Activated CD4-positive, alpha-beta memory T cell treated with anti-CD3 and anti-CD28 coated beads for 36 hours (primary cell): ENCODE results near the gene ATG4D. TPM values are rescaled to one million over a fixed set of nuclear protein-coding genes. Genes with fewer than 3 reads are reported as not detected.

Source experiments
- CTCF ChIA-PET: fragments of 350-600 bp; sonication (Branson Sonifier 250); formaldehyde crosslinking; loops from one replicate; lab custom pipeline; 2021; ENCODE audit warnings: antibody characterized with exemption, inconsistent platforms; lab: Charles Lee
- POLR2A ChIA-PET: fragments of 350-600 bp; sonication (Branson Sonifier 250); formaldehyde crosslinking; loops from one replicate; lab custom pipeline; 2021; ENCODE audit warnings: antibody characterized with exemption; lab: Charles Lee
- DNase-seq: peaks from one replicate; pipeline ENCODE4 v3.0.0-alpha.2; 2020
- H3K27ac Mint-ChIP-seq: one replicate; pipeline ENCODE4 v1.8.0; 2021; ENCODE audit warnings: mixed read lengths
- H3K27me3 Mint-ChIP-seq: one replicate; pipeline ENCODE4 v1.8.0; 2021; ENCODE audit warnings: mixed read lengths
- H3K36me3 Mint-ChIP-seq: one replicate; pipeline ENCODE4 v1.8.0; 2021; ENCODE audit warnings: mixed read lengths
- H3K4me1 Mint-ChIP-seq: one replicate; pipeline ENCODE4 v1.8.0; 2021; ENCODE audit warnings: low read depth, mixed read lengths
- H3K4me3 Mint-ChIP-seq: one replicate; pipeline ENCODE4 v1.8.0; 2021; ENCODE audit warnings: mild to moderate bottlenecking, mixed read lengths
- H3K9me3 Mint-ChIP-seq: one replicate; pipeline ENCODE4 v1.8.0; 2021; ENCODE audit warnings: mixed read lengths
- intact Hi-C: fragments of 100-400 bp; cut with micrococcal nuclease; formaldehyde crosslinking; loops from one replicate; pipeline ENCODE4 v1.15.1; 2023
- total RNA-seq, 2 experiments: library from RNA; stranded (reverse); gene quantifications; one replicate each; pipeline ENCODE4 v1.2.3, GENCODE V29; 2021

Gene ATG4D
- total RNA-seq, result 10 to 100 TPM; 23.8 to 26.7 TPM

- Mint-ChIP-seq H3K36me3 (peaks cover 3% of the 10 kb centered on the region), H3K27me3 (peaks cover 8% of the 10 kb centered on the region), H3K9me3 (no peaks in the 10 kb centered on the region), H3K4me3 (peak within 1 kb of the TSS; percentile 88), H3K4me1 (peaks cover 14% of the 10 kb centered on the region), H3K27ac (peak within 1 kb of the TSS; percentile 84)
- intact Hi-C loops, result loop anchor here (1.0 to 5.0 kb wide), 2 partner anchors 26 to 36 kb away; no protein-coding TSS in a partner anchor
- peak; percentile 85 for DNase-seq
- ChIA-PET CTCF (interaction anchor here (1.5 to 2.7 kb wide), 4 partner anchors 9 to 60 kb away, joined by 3 to 18 read pairs (median 7); no protein-coding TSS in a partner anchor), POLR2A (interaction anchor here (1.0 kb wide), 1 partner anchor 35 kb away, joined by 4 read pairs; no protein-coding TSS in a partner anchor)
These were observed at the start of gene ATG4D for GRCh38 chr19:10543420-10544241. Gene ATG4D (plus strand): TSS chr19:10543904. CDS start chr19:10544091, 187 bp downstream.

GRCh38 chr19:10497371-10497770 lies 46.3 kb upstream of the ATG4D start:
- peaks cover 30% of the 10 kb centered on the region for H3K36me3 Mint-ChIP-seq
- no peak overlapping the region for H3K4me3 Mint-ChIP-seq
- no peak for DNase-seq
- no peaks in the 10 kb centered on the region for H3K27me3 Mint-ChIP-seq
- ChIA-PET POLR2A (interaction anchor here (0.6 kb wide), 1 partner anchor 75 kb away, joined by 3 read pairs; no protein-coding TSS in a partner anchor), CTCF (interaction anchor here (0.5 to 1.7 kb wide), 3 partner anchors 8 to 32 kb away, joined by 3 to 4 read pairs (median 3); no protein-coding TSS in a partner anchor)
- intact Hi-C loops, result no loop called here
- peaks cover 28% of the 10 kb centered on the region for H3K4me1 Mint-ChIP-seq
- no peak overlapping the region for H3K27ac Mint-ChIP-seq
- no peaks in the 10 kb centered on the region for H3K9me3 Mint-ChIP-seq

- Mint-ChIP-seq H3K27me3 (no peaks in the 10 kb centered on the region), H3K36me3 (peaks cover 26% of the 10 kb centered on the region), H3K4me1 (peaks cover 31% of the 10 kb centered on the region), H3K27ac (no peak overlapping the region), H3K4me3 (no peak overlapping the region), H3K9me3 (no peaks in the 10 kb centered on the region)
- intact Hi-C loops, result no loop called here
- no peak for DNase-seq
- CTCF ChIA-PET, result interaction anchor here (0.8 to 1.5 kb wide), 3 partner anchors 8 to 96 kb away, joined by 3 to 4 read pairs (median 3); no protein-coding TSS in a partner anchor
- POLR2A ChIA-PET, result interaction anchor here (0.5 to 1.1 kb wide), 2 partner anchors 53 to 67 kb away, joined by 3 to 4 read pairs; no protein-coding TSS in a partner anchor
These were observed 44.0 kb upstream of the ATG4D start for GRCh38 chr19:10499550-10500246.

GRCh38 chr19:10500247-10500592 lies 43.5 kb upstream of the ATG4D start:
- H3K36me3 Mint-ChIP-seq, result peaks cover 26% of the 10 kb centered on the region
- no peaks in the 10 kb centered on the region for H3K27me3 Mint-ChIP-seq
- POLR2A ChIA-PET, result interaction anchor here (0.5 to 1.1 kb wide), 2 partner anchors 54 to 67 kb away, joined by 3 to 4 read pairs; no protein-coding TSS in a partner anchor
- intact Hi-C loops, result no loop called here
- peak overlapping the region; percentile 9 for H3K27ac Mint-ChIP-seq
- CTCF ChIA-PET, result interaction anchor here (0.8 to 1.5 kb wide), 4 partner anchors 8 to 199 kb away, joined by 3 to 4 read pairs (median 4); no protein-coding TSS in a partner anchor
- peaks cover 31% of the 10 kb centered on the region for H3K4me1 Mint-ChIP-seq
- peak overlapping the region; percentile 55 for H3K4me3 Mint-ChIP-seq
- DNase-seq, result no peak
- no peaks in the 10 kb centered on the region for H3K9me3 Mint-ChIP-seq

- peak; percentile 62 for DNase-seq
- Mint-ChIP-seq H3K27ac (peak overlapping the region; percentile 84), H3K4me3 (peak overlapping the region; percentile 90), H3K4me1 (peaks cover 37% of the 10 kb centered on the region), H3K9me3 (no peaks in the 10 kb centered on the region), H3K36me3 (peaks cover 25% of the 10 kb centered on the region), H3K27me3 (no peaks in the 10 kb centered on the region)
- intact Hi-C loops, result loop anchor here (1.0 to 2.0 kb wide), 3 partner anchors 64 to 151 kb away; partner anchors contain the start of genes CDC37 and KRI1
- ChIA-PET POLR2A (interaction anchor here (1.0 kb wide), 1 partner anchor 98 kb away, joined by 3 read pairs; the partner anchor contains the start of gene CDC37), CTCF (no interaction called here)
These were observed 41.7 kb upstream of the ATG4D start for GRCh38 chr19:10501971-10502523.

- Mint-ChIP-seq H3K27me3 (no peaks in the 10 kb centered on the region), H3K9me3 (no peaks in the 10 kb centered on the region), H3K4me3 (peak overlapping the region; percentile 90), H3K27ac (peak overlapping the region; percentile 84), H3K36me3 (peaks cover 21% of the 10 kb centered on the region), H3K4me1 (peaks cover 35% of the 10 kb centered on the region)
- CTCF ChIA-PET, result no interaction called here
- DNase-seq, result peak; percentile 94
- POLR2A ChIA-PET, result interaction anchor here (1.0 kb wide), 1 partner anchor 99 kb away, joined by 3 read pairs; the partner anchor contains the start of gene CDC37
- intact Hi-C loops, result loop anchor here (1.0 to 2.0 kb wide), 3 partner anchors 64 to 150 kb away; partner anchors contain the start of genes CDC37 and KRI1
These were observed 41.1 kb upstream of the ATG4D start for GRCh38 chr19:10502524-10503001.

- H3K4me1 Mint-ChIP-seq, result peaks cover 35% of the 10 kb centered on the region
- H3K4me3 Mint-ChIP-seq, result peak within 1 kb of the TSS; percentile 90
- no peaks in the 10 kb centered on the region for H3K27me3 Mint-ChIP-seq
- H3K9me3 Mint-ChIP-seq, result no peaks in the 10 kb centered on the region
- intact Hi-C loops, result loop anchor here (2.0 kb wide), 2 partner anchors 100 to 150 kb away; partner anchors contain the start of gene CDC37
- H3K36me3 Mint-ChIP-seq, result peaks cover 21% of the 10 kb centered on the region
- ChIA-PET CTCF (interaction anchor here (1.1 to 1.2 kb wide), 3 partner anchors 38 to 196 kb away, joined by 3 to 5 read pairs (median 3); no protein-coding TSS in a partner anchor), POLR2A (interaction anchor here (0.9 to 1.0 kb wide), 3 partner anchors 51 to 99 kb away, joined by 3 read pairs; partner anchors contain the start of genes CDC37 and CDKN2D)
- H3K27ac Mint-ChIP-seq, result peak within 1 kb of the TSS; percentile 91
- peak; percentile 40 for DNase-seq
These were observed 40.5 kb upstream of the ATG4D start, which contains the start of gene KEAP1 for GRCh38 chr19:10503002-10503789. Gene KEAP1 (minus strand): TSS chr19:10503356. CDS start chr19:10500033, 3,323 bp downstream.

GRCh38 chr19:10505583-10506229 lies 38.0 kb upstream of the ATG4D start:
- ChIA-PET CTCF (interaction anchor here (0.7 to 2.1 kb wide), 13 partner anchors 9 to 140 kb away, joined by 3 to 10 read pairs (median 6); partner anchors contain the start of genes CDC37 and S1PR5), POLR2A (interaction anchor here (0.6 kb wide), 1 partner anchor 21 kb away, joined by 3 read pairs; no protein-coding TSS in a partner anchor)
- H3K27me3 Mint-ChIP-seq, result no peaks in the 10 kb centered on the region
- intact Hi-C loops, result loop anchor here (1.0 to 5.0 kb wide), 3 partner anchors 37 to 192 kb away; partner anchors contain the start of gene ATG4D
- H3K9me3 Mint-ChIP-seq, result no peaks in the 10 kb centered on the region
- no peak overlapping the region for H3K4me3 Mint-ChIP-seq
- peak overlapping the region; percentile 7 for H3K27ac Mint-ChIP-seq
- H3K36me3 Mint-ChIP-seq, result peaks cover 5% of the 10 kb centered on the region
- H3K4me1 Mint-ChIP-seq, result peaks cover 24% of the 10 kb centered on the region
- peak; percentile 90 for DNase-seq

- Mint-ChIP-seq H3K4me3 (no peak overlapping the region), H3K36me3 (peaks cover 1% of the 10 kb centered on the region), H3K4me1 (peaks cover 17% of the 10 kb centered on the region), H3K27me3 (peaks cover 4% of the 10 kb centered on the region), H3K9me3 (no peaks in the 10 kb centered on the region), H3K27ac (no peak overlapping the region)
- no peak for DNase-seq
- ChIA-PET CTCF (interaction anchor here (0.9 to 3.0 kb wide), 11 partner anchors 9 to 191 kb away, joined by 3 to 21 read pairs (median 4); partner anchors contain the start of gene S1PR5), POLR2A (interaction anchor here (1.5 to 1.9 kb wide), 2 partner anchors 35 to 82 kb away, joined by 3 to 4 read pairs; partner anchors contain the start of gene ATG4D)
- intact Hi-C loops, result loop anchor here (5.0 kb wide), 2 partner anchors 34 to 189 kb away; partner anchors contain the start of gene ATG4D
These were observed 35.7 kb upstream of the ATG4D start for GRCh38 chr19:10508036-10508435.
